A549 (cell line): ENCODE data around the gene SLC6A3. TPM values are rescaled to one million over a fixed set of nuclear protein-coding genes. Genes with fewer than 3 reads are reported as not detected.
A peak's percentile ranks its signal among the peaks of the same experiment; 100 is the strongest.

Experiments
- ATAC-seq, 2 experiments: fragments of 200-7000 bp in 1 of 2; fragments of >200 bp in 1 of 2; cut with Nextera tagmentation in 1 of 2; cut with Tn5 transposase in 1 of 2; 3 replicates each; pipeline versions ENCODE4 v1.8.0 to v1.9.1; 2018 to 2020; ENCODE audit warnings: mild to moderate bottlenecking in 1 of 2, moderate library complexity in 1 of 2
- CTCF ChIA-PET: fragments of 300-600 bp; sonication (Branson Sonifier 250); formaldehyde crosslinking; extraction: SDS; loops from one replicate; lab custom pipeline; 2021; ENCODE audit warnings: antibody characterized with exemption, inconsistent platforms; lab: Yijun Ruan, JAX
- POLR2A ChIA-PET: fragments of 350-600 bp; formaldehyde crosslinking; extraction: SDS; loops from one replicate; lab custom pipeline; 2021; ENCODE audit warnings: antibody characterized with exemption, inconsistent platforms; lab: Yijun Ruan, JAX
- DNase-seq, 2 experiments: peaks; one replicate each; pipeline versions ENCODE4 v3.0.0 to v3.0.0-alpha.2; 2011 to 2016; ENCODE audit warnings: low read depth in 1 of 2, low spot score in 1 of 2
- FAIRE-seq: peaks from 2 replicates; lab custom pipeline; 2011; peaks lifted over from hg19 to GRCh38; lab: Jason Lieb, UNC
- H3K27ac ChIP-seq, 2 experiments: fragments of >200 bp; sonication (Bioruptor Twin); formaldehyde crosslinking; 3 replicates each; pipeline ENCODE4 v1.5.1; 2016 to 2017
- H3K4me1 ChIP-seq: fragments of >200 bp; sonication (Bioruptor Twin); formaldehyde crosslinking; 3 replicates; pipeline ENCODE4 v1.6.1; 2016
- H3K4me2 ChIP-seq: fragments of >200 bp; sonication (Bioruptor Twin); formaldehyde crosslinking; 3 replicates; pipeline ENCODE4 v1.6.1; 2016
- H3K4me3 ChIP-seq: fragments of >200 bp; sonication (Bioruptor Twin); formaldehyde crosslinking; 3 replicates; pipeline ENCODE4 v1.5.1; 2016
- H3K9me3 ChIP-seq: fragments of >200 bp; sonication (Bioruptor Twin); formaldehyde crosslinking; 3 replicates; pipeline ENCODE4 v1.6.1; 2016
- CBX2 ChIP-seq: fragments of 200-600 bp; sonication (generic); IDR thresholded peaks from 2 replicates; pipeline ENCODE4 v1.6.1; 2016; ENCODE audit warnings: low read depth, mild to moderate bottlenecking, borderline replicate concordance
- CTCF ChIP-seq: fragments of >200 bp; sonication (Bioruptor Twin); formaldehyde crosslinking; IDR thresholded peaks from 3 replicates; pipeline ENCODE4 v1.5.1; 2016
- FOSL2 ChIP-seq, 2 experiments: fragments of 450-650 bp in 1 of 2; fragments of >200 bp in 1 of 2; sonication (Bioruptor Twin) in 1 of 2; formaldehyde crosslinking; IDR thresholded peaks; 2 replicates each; pipeline versions ENCODE4 v1.5.0 to v1.6.1; 2016 to 2020; ENCODE audit warnings: mild to moderate bottlenecking in 1 of 2, moderate library complexity in 1 of 2
- HOXA7 ChIP-seq: fragments of 250-450 bp; sonication (Bioruptor Pico); IDR thresholded peaks from 2 replicates; pipeline ENCODE4 v1.5.0; 2020; ENCODE audit warnings: mild to moderate bottlenecking, moderate library complexity
- HOXB5 ChIP-seq: fragments of 250-450 bp; sonication (Bioruptor Pico); IDR thresholded peaks from 2 replicates; pipeline ENCODE4 v1.5.0; 2020; ENCODE audit warnings: mild to moderate bottlenecking, moderate library complexity
- MAX ChIP-seq: IDR thresholded peaks from 2 replicates; pipeline ENCODE4 v1.6.1; 2012
- PHF8 ChIP-seq: fragments of 200-600 bp; sonication (generic); IDR thresholded peaks from 2 replicates; pipeline ENCODE4 v1.6.1; 2016; ENCODE audit warnings: low read depth, mild to moderate bottlenecking, antibody characterized with exemption, moderate library complexity, borderline replicate concordance
- POLR2A ChIP-seq: IDR thresholded peaks from 2 replicates; pipeline ENCODE4 v1.6.1; 2012; ENCODE audit warnings: mild to moderate bottlenecking, low read length
- POLR2AphosphoS2 ChIP-seq: conservative IDR thresholded peaks from 2 replicates; pipeline ENCODE4 v1.6.1; 2012; ENCODE audit warnings: low read length, improper control_type of control experiment, inconsistent platforms
- RAD21 ChIP-seq, 2 experiments: fragments of >200 bp in 1 of 2; sonication (Bioruptor Twin) in 1 of 2; formaldehyde crosslinking in 1 of 2; IDR thresholded peaks in 1 of 2; conservative IDR thresholded peaks in 1 of 2; 2 replicates in 1 of 2; 3 replicates in 1 of 2; pipeline ENCODE4 v1.6.1; 2012 to 2018; ENCODE audit warnings: inconsistent platforms in 1 of 2
- SREBF2 ChIP-seq: fragments of 450-650 bp; IDR thresholded peaks from 2 replicates; pipeline ENCODE4 v1.6.1; 2014; ENCODE audit warnings: mild to moderate bottlenecking, moderate library complexity
- WGBS: methylation state at CpG from one replicate; pipeline ENCODE4 v1.1.6; 2017; ENCODE audit errors: missing lambda C conversion rate; 5-methylcytosine and 5-hydroxymethylcytosine counted together
- polyA plus RNA-seq, 4 experiments: library from polyadenylated mRNA; depleted of rRNA in 3 of 4; stranded (reverse); fragments of >200 nt; fragmentation: RNase III in 1 of 4; extraction: RNeasy Plus Mini Kit Qiagen cat#74134 plus additional on column Dnase treatment in 1 of 4; gene quantifications; 2 replicates in 3 of 4; 3 replicates in 1 of 4; pipeline ENCODE4 v1.2.3, GENCODE V29; 2011 to 2017
- TF ChIP-seq, protein P1 (sequence below): IDR thresholded peaks from 2 replicates; pipeline ENCODE4 v1.6.1; 2012
- TF ChIP-seq, protein P2 (sequence below): fragments of 250-450 bp; sonication (Bioruptor Pico); IDR thresholded peaks from 2 replicates; pipeline ENCODE4 v1.5.0; 2021; ENCODE audit warnings: mild to moderate bottlenecking, moderate library complexity, borderline replicate concordance
- TF ChIP-seq, protein P3 (sequence below): fragments of 150-350 bp; IDR thresholded peaks from 2 replicates; pipeline ENCODE4 v1.6.1; 2014; ENCODE audit warnings: low read depth, mild to moderate bottlenecking, low read length

The SLC6A3 gene
- polyA plus RNA-seq, 2 of the 4 experiments (the other 2 are of a cell fraction) = 0.05 to 0.06 TPM

DNA sequence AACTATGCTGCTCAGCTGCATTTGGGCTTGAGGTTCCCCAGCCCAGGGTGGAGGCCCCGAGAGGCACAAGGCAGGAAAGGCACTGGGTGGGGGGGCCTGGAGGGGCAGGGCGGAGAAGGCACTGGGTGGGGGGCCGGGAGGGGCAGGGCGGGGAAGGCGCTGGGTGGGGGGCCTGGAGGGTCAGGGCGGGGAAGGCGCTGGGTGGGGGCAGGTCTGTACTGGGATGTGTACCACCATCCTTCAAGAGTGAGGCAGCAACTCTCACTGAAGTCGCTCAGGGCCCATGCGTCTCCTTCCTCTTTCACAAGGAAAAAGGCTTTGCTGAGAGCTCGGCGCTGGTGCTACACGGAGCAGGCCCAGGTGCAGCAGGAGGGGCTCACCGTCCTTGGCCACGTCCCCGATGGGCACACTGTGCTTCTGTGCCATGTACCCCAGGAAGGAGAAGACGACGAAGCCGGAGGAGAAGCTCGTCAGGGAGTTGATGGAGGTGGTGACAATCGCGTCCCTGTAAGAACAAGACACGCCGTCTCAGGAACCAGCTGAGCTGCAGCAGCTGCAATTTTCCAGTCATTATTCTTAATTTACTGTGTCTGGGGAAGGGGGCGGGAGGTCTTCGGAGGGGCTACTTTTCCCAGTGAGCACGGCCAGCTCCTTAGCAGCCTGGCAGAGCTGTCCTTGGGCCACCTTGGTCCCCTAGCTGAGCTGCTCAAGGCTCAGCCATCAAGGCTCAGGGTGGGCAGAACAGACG lies 30.8 kb downstream of the SLC6A3 start:
- Histone ChIP-seq H3K4me2 (no peak overlapping the region), H3K9me3 (no peaks in the 10 kb centered on the region), H3K27ac (no peak overlapping the region), H3K4me3 (no peak overlapping the region), H3K4me1 (no peaks in the 10 kb centered on the region)
- ATAC-seq = peak; percentile 42 to 69; a peak in 4 of 6 replicates
- WGBS = 59% methylated on average over 20 of the region's 27 CpGs
- POLR2A ChIA-PET = interaction anchor here (0.7 kb wide), 1 partner anchor 69 kb away, joined by 4 read pairs; no protein-coding TSS in a partner anchor
- CTCF ChIA-PET = interaction anchor here (1.4 kb wide), 1 partner anchor 206 kb away, joined by 4 read pairs; no protein-coding TSS in a partner anchor
- TF ChIP-seq PHF8 (no peak), HOXA7 (CRISPR knock-in tag) (no peak), RAD21 (conservative IDR thresholded peaks at IDR 0.05 in 1 of 2, IDR thresholded peaks at IDR 0.05 in 1 of 2) (no peak), MAX (no peak), FOSL2 (IDR thresholded peaks at IDR 0.05) (no peak), FOSL2 (CRISPR knock-in tag; IDR thresholded peaks at IDR 0.05) (no peak), POLR2A (no peak), POLR2AphosphoS2 (no peak), HOXB5 (no peak), SREBF2 (no peak), CBX2 (no peak)
- TF ChIP-seq, protein P1, sequence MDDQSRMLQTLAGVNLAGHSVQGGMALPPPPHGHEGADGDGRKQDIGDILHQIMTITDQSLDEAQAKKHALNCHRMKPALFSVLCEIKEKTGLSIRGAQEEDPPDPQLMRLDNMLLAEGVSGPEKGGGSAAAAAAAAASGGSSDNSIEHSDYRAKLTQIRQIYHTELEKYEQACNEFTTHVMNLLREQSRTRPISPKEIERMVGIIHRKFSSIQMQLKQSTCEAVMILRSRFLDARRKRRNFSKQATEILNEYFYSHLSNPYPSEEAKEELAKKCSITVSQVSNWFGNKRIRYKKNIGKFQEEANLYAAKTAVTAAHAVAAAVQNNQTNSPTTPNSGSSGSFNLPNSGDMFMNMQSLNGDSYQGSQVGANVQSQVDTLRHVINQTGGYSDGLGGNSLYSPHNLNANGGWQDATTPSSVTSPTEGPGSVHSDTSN = no peak
- TF ChIP-seq, protein P2, sequence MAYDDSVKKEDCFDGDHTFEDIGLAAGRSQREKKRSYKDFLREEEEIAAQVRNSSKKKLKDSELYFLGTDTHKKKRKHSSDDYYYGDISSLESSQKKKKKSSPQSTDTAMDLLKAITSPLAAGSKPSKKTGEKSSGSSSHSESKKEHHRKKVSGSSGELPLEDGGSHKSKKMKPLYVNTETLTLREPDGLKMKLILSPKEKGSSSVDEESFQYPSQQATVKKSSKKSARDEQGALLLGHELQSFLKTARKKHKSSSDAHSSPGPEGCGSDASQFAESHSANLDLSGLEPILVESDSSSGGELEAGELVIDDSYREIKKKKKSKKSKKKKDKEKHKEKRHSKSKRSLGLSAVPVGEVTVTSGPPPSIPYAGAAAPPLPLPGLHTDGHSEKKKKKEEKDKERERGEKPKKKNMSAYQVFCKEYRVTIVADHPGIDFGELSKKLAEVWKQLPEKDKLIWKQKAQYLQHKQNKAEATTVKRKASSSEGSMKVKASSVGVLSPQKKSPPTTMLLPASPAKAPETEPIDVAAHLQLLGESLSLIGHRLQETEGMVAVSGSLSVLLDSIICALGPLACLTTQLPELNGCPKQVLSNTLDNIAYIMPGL = no peak
- TF ChIP-seq, protein P3, sequence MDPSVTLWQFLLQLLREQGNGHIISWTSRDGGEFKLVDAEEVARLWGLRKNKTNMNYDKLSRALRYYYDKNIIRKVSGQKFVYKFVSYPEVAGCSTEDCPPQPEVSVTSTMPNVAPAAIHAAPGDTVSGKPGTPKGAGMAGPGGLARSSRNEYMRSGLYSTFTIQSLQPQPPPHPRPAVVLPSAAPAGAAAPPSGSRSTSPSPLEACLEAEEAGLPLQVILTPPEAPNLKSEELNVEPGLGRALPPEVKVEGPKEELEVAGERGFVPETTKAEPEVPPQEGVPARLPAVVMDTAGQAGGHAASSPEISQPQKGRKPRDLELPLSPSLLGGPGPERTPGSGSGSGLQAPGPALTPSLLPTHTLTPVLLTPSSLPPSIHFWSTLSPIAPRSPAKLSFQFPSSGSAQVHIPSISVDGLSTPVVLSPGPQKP = no peak
- no peak for FAIRE-seq
- peak in 1 of 2 experiments; percentile 37 for DNase-seq

DNA sequence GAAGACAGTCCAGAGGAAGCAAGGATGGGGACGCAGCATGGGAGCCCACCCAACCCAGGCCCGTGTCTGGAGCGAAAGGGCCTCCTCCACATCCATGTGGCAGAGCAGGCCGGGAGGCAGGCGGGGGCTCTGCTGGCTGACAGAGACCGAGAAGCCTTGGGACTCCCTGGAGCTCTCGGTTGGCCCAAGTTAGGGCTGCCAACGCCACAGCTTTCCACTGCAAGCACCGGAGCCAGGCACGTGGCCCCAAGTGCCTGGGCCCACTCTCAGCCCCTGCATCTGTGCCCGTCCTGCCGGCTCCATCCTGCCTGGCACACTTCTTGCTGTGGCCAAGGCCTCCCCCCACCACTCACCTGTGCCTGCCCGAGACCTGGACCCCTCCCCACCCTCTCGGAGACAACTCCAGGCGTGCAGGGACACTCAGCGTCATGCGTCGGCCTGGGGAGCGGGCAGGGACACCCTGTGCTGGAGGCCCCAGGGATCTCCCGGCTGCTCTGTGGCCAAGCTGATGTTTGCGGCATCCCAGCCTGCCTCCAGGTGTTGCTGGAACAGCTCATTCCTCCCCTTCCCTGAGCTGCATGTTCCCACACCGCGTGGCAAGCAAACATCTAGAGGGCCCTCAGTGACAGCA lies 31.5 kb downstream of the SLC6A3 start:
- no peaks in the 10 kb centered on the region for H3K9me3 ChIP-seq
- WGBS = 73% methylated on average over 6 of the region's 23 CpGs
- POLR2A ChIA-PET = no interaction called here
- TF ChIP-seq CTCF (no peak), PHF8 (no peak)
- no peaks in the 10 kb centered on the region for H3K4me1 ChIP-seq
- CTCF ChIA-PET = interaction anchor here (1.0 kb wide), 1 partner anchor 9 kb away, joined by 3 read pairs; no protein-coding TSS in a partner anchor
- ATAC-seq (no peak), FAIRE-seq (no peak), DNase-seq (no peak)
- no peak overlapping the region for H3K27ac ChIP-seq
- no peak overlapping the region for H3K4me3 ChIP-seq
- H3K4me2 ChIP-seq = no peak overlapping the region
